ENCODE data around the gene TAPBPL.

TAPBPL gene

GRCh38 chr12:6428326-6428725, 23.5 kb upstream of the TAPBPL start:
- TF ChIP-seq GATA1 (IDR thresholded peaks at IDR 0.05; ENCODE audit: low read depth, low read length), result no peak
- no peak for TF ChIP-seq POLR2A (IDR thresholded peaks at IDR 0.05; ENCODE audit: low read length)
- no peak for DNase-seq

- peak; percentile 98 for DNase-seq
- TF ChIP-seq POLR2A (IDR thresholded peaks at IDR 0.05; ENCODE audit: low read length) (peak; percentile 83), GATA1 (IDR thresholded peaks at IDR 0.05; ENCODE audit: low read depth, low read length) (no peak)
These were observed 21.5 kb upstream of the TAPBPL start for GRCh38 chr12:6430124-6430989.

GRCh38 chr12:6432991-6433390, 18.9 kb upstream of the TAPBPL start:
- TF ChIP-seq GATA1 (IDR thresholded peaks at IDR 0.05; ENCODE audit: low read depth, low read length) (no peak), POLR2A (IDR thresholded peaks at IDR 0.05; ENCODE audit: low read length) (no peak)
- no peak for DNase-seq

GRCh38 chr12:6434205-6435140, 17.4 kb upstream of the TAPBPL start:
- DNase-seq, result no peak

GRCh38 chr12:6435961-6436715, 15.7 kb upstream of the TAPBPL start:
- TF ChIP-seq GATA1 (IDR thresholded peaks at IDR 0.05; ENCODE audit: low read depth, low read length) (no peak), POLR2A (IDR thresholded peaks at IDR 0.05; ENCODE audit: low read length) (no peak)
- DNase-seq, result no peak

More at GRCh38 chr12:6434205-6435140, 17.4 kb upstream of the TAPBPL start:
- no peak for TF ChIP-seq POLR2A (IDR thresholded peaks at IDR 0.05; ENCODE audit: low read length)

- no peak for DNase-seq
- TF ChIP-seq GATA1 (IDR thresholded peaks at IDR 0.05; ENCODE audit: low read depth, low read length), result no peak
- TF ChIP-seq POLR2A (IDR thresholded peaks at IDR 0.05; ENCODE audit: low read length), result no peak
These were observed 14.3 kb upstream of the TAPBPL start for GRCh38 chr12:6437586-6437985.

- DNase-seq, result no peak
- TF ChIP-seq POLR2A (IDR thresholded peaks at IDR 0.05; ENCODE audit: low read length) (no peak), GATA1 (IDR thresholded peaks at IDR 0.05; ENCODE audit: low read depth, low read length) (no peak)
These were observed 13.5 kb upstream of the TAPBPL start for GRCh38 chr12:6438345-6438744.

GRCh38 chr12:6440391-6440790, 11.5 kb upstream of the TAPBPL start:
- no peak for DNase-seq

GRCh38 chr12:6442836-6443235, 9.0 kb upstream of the TAPBPL start:
- no peak for TF ChIP-seq GATA1 (IDR thresholded peaks at IDR 0.05; ENCODE audit: low read depth, low read length)
- no peak for TF ChIP-seq POLR2A (IDR thresholded peaks at IDR 0.05; ENCODE audit: low read length)
- no peak for DNase-seq

More at GRCh38 chr12:6440391-6440790, 11.5 kb upstream of the TAPBPL start:
- TF ChIP-seq GATA1 (IDR thresholded peaks at IDR 0.05; ENCODE audit: low read depth, low read length), result no peak
- no peak for TF ChIP-seq POLR2A (IDR thresholded peaks at IDR 0.05; ENCODE audit: low read length)

GRCh38 chr12:6443361-6443983, 8.4 kb upstream of the TAPBPL start:
- DNase-seq, result no peak
- no peak for TF ChIP-seq GATA1 (IDR thresholded peaks at IDR 0.05; ENCODE audit: low read depth, low read length)
- TF ChIP-seq POLR2A (IDR thresholded peaks at IDR 0.05; ENCODE audit: low read length), result no peak

- no peak for TF ChIP-seq POLR2A (IDR thresholded peaks at IDR 0.05; ENCODE audit: low read length)
- no peak for TF ChIP-seq GATA1 (IDR thresholded peaks at IDR 0.05; ENCODE audit: low read depth, low read length)
These were observed 7.8 kb upstream of the TAPBPL start for GRCh38 chr12:6444031-6444430.

GRCh38 chr12:6444704-6445688, 6.8 kb upstream of the TAPBPL start, which contains the start of gene CD27:
Gene CD27, plus strand, starts transcription at chr12:6444955. Its CDS starts 141 bp downstream, at chr12:6445096.
- TF ChIP-seq GATA1 (IDR thresholded peaks at IDR 0.05; ENCODE audit: low read depth, low read length), result no peak
- TF ChIP-seq POLR2A (IDR thresholded peaks at IDR 0.05; ENCODE audit: low read length), result no peak
- no peak for DNase-seq

More at GRCh38 chr12:6444031-6444430, 7.8 kb upstream of the TAPBPL start:
- DNase-seq, result no peak
